C4-2B (cell line): ENCODE results near the gene CNTN4.
A peak's percentile ranks its signal among the peaks of the same experiment; 100 is the strongest.

Source experiments
- H3K27ac ChIP-seq: fragments of 450-650 bp; 2 replicates; pipeline ENCODE4 v1.5.1; 2017
- ZFX ChIP-seq: fragments of 450-650 bp; IDR thresholded peaks from 2 replicates; pipeline ENCODE4 v1.6.1; 2017
- TF ChIP-seq, protein P1 (sequence below): fragments of 450-650 bp; conservative IDR thresholded peaks from 2 replicates; pipeline ENCODE4 v1.5.1; 2017; ENCODE audit warnings: mild to moderate bottlenecking

CNTN4 gene

DNA sequence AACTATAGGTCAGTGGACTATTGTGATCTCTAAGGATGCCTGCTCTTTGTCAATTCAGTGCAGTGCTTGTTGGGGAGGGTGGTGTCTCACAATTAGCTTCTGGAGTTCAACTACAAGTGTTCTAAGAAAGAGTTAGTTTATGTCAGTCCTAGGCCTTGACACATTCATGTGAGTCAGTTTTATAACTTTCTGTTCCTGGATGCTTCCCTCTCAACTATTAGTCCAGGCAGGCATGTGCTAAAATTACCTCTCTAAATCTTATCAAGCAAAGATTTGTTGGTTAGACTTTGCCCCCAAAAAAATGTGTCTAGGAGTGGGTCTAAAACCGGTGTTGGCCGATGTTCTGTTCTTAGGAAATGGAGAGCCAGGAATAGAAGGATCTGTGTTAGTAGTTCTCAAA, 633.2 kb downstream of the CNTN4 start:
- no peak for TF ChIP-seq ZFX
- TF ChIP-seq, protein P1, sequence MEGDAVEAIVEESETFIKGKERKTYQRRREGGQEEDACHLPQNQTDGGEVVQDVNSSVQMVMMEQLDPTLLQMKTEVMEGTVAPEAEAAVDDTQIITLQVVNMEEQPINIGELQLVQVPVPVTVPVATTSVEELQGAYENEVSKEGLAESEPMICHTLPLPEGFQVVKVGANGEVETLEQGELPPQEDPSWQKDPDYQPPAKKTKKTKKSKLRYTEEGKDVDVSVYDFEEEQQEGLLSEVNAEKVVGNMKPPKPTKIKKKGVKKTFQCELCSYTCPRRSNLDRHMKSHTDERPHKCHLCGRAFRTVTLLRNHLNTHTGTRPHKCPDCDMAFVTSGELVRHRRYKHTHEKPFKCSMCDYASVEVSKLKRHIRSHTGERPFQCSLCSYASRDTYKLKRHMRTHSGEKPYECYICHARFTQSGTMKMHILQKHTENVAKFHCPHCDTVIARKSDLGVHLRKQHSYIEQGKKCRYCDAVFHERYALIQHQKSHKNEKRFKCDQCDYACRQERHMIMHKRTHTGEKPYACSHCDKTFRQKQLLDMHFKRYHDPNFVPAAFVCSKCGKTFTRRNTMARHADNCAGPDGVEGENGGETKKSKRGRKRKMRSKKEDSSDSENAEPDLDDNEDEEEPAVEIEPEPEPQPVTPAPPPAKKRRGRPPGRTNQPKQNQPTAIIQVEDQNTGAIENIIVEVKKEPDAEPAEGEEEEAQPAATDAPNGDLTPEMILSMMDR, result no peak
- H3K27ac ChIP-seq, result no peak overlapping the region

DNA sequence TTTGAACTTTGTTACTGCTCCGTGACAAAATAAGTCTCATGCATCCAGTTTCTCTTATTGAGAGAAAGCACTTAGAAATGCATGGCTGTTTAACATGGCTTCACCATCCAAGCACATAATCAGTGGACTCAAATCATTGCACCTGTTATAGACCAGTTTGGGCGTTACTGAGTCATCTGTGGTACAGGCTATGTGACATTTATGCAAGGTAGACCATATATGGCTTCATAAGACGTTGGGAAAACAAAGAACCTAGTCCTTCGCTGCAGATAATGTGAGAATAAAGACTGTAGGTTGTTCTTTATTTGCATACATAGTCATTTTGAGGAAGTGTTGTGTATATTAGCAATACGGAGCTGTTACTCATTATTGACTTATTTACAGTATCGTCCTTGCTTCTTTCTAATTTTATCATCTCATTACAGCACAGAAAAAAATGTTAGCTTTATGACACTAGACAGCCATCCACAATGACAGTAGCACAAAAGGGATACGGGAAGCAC, 636.8 kb downstream of the CNTN4 start:
- no peak for TF ChIP-seq ZFX
- TF ChIP-seq, protein P1, result no peak
- H3K27ac ChIP-seq, result no peak overlapping the region

DNA sequence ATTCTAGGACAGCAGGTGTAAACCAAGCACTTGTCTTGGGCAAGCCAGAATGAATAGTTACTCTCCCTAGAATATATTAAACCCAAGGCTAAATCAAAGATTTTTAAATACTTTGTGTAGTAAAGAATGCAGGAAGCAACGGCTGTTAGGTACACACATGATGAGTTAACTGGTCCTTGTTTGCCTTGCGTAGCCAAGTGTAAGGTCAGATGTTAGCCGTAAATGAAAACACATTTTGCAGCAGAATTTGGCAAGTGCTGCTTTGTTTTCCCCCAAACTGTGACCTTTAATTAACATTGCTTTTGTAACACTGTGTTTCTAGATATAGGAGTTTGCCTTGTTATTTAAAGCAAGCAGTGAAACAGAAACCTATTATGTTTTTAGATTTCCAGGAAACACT, 642.9 kb downstream of the CNTN4 start:
- no peak overlapping the region for H3K27ac ChIP-seq
- TF ChIP-seq, protein P1, result no peak
- TF ChIP-seq ZFX, result no peak

DNA sequence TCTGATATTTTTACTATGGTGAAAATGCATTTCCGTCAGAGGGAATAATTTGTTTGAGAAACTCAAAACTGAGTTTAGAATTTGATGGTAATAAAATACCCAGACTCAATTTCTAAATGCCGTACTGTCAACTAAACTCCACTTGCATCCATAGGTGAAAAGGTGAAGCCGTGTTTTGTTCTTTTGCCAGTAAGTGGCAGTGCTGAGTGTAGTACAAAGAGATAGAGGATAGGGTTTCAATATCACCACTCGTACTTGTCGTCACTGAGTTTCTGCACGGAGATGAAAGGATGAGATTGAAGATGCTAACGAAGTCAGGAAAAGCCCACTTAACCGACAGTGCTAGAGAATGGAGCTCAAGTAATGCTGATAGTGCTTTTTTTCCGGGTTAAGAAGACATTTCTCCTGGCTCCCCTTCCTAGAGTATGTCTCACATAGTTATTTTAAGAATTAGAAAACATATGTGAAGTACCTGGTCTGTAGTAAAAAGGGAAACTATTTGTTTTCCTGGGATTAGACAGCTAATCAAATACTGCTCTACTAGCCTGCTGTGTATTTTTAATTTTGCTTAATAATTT, 666.4 kb downstream of the CNTN4 start:
- no peak overlapping the region for H3K27ac ChIP-seq
- no peak for TF ChIP-seq ZFX
- TF ChIP-seq, protein P1, result peak; percentile 66

DNA sequence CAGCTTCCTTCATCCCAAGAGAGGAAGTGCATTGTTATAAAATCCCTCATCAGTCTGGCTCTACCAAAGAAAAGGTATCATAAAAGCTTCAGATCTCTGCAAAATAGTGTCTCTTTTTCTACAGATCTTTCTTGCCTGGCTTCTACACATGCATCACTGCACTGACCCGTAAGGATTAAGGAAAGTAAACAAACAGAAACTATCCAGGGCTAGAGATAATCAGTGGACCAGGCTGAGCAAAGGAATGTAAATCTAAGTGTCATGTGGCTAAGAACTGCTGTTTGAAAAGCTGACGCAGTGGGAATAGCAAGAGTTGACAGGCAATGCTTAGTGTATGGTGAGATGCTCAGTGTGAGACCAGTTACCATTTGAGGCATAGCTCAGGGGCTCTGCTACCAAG, 671.8 kb downstream of the CNTN4 start:
- TF ChIP-seq ZFX, result no peak
- TF ChIP-seq, protein P1, result no peak
- H3K27ac ChIP-seq, result no peak overlapping the region

DNA sequence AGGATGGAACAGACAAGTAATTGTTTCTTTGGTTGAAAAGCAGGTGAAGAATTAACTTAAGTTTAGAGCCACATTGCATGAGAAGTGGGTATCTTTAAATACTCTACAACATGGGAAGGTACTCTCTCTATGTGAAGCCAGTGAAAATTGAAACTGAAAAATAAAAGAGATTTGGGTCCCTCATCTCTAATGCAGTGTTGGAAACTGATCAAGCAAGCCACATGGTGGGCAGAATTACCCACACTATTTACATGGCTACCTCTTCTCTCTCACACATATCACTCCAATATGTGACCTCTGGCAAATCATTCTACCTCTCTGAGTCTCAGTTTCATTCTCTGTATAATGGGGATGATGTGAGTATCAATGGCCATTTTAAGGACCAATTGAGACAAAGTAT, 672.5 kb downstream of the CNTN4 start:
- H3K27ac ChIP-seq, result no peak overlapping the region
- TF ChIP-seq, protein P1, result no peak
- no peak for TF ChIP-seq ZFX

DNA sequence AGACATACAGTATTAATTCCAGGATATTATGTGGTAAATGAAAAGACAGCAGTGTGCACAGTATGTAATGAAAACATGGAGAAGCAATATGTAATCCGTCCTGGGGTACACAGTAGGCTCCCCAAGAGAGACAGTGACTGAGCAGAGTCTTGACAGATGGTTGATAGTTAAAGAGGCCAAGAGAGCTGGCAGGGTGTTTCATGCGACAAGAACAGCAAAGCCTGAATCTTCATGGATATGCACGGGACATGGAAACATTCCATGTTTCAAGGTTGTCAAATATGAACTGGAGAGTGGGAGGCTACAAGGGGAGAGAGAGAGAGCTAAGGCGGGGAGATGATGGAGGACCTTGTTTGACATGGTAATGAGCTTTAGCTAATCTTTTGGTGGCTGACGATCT, 673.1 kb downstream of the CNTN4 start:
- TF ChIP-seq ZFX, result no peak
- TF ChIP-seq, protein P1, result no peak
- H3K27ac ChIP-seq, result no peak overlapping the region
